Left forelimb (tissue), 1 donor: ENCODE data around the gene MAP3K14.

Source experiments
- DNase-seq: peaks from one replicate; pipeline ENCODE4 v3.0.0-alpha.2; 2018; ENCODE audit warnings: low spot score

The MAP3K14 gene

DNA sequence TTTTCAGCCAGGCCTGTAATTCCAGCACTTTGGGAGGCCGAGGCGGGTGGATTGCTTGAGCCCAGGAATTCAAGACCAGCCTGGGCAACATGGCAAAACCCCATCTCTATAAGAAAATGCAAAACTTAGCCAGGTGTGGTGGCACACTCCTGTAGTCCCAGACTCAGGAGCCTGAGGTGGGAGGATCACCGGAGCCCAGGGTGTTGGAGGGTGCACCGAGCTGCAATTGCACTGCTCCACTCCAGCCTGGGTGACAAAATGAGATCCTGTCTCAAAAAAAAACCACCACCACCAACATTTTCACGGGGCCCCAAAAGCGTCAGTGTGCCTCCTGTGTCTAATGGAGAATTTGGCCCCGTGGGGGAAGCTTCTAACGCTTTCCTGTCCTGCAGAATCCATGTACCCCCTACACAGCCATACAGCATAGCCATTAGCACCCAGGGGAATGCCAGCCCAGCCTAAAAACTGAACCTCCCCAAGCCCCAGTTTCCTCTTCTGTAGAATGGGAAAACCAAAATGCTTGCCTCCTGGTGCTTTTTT is 22.2 kb upstream of the MAP3K14 start:
- DNase-seq = no peak

DNA sequence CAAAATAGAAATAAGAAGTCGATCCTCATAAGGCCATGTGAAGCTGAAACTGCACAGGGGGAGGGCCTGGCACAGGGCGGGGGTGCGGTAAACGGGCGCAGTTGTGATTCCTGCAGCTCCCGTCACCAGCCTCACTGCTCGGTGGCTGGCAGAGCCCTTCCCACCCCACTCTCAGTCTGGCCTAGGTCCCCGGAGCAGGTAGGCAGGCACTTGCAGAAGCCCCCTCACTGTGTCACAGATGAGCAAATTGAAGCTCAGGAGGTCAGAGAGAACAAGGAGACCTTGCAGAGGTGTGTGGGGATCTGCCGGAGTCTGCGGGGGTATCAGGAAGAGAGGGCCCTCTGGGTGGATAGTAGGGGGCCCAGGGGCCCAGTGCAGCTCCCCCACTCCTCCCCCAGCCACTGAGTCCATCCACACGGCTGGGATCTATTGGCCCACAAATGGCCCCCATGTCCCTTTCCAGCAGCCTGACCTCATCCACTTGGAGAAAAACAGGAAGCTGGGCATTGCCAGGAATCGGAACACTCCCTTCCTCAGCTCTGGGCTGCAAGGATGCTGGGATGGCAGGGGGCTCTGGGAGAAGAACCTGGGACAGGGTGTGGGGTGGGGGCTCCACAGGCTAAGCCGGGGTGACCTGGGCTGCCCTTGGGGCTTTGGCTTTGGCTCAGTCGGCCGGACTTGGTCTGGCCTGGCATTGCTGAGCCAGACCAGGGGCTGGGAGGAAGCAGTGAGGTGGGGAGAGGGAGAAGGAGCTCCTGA is 21.4 kb upstream of the MAP3K14 start:
- DNase-seq = no peak

DNA sequence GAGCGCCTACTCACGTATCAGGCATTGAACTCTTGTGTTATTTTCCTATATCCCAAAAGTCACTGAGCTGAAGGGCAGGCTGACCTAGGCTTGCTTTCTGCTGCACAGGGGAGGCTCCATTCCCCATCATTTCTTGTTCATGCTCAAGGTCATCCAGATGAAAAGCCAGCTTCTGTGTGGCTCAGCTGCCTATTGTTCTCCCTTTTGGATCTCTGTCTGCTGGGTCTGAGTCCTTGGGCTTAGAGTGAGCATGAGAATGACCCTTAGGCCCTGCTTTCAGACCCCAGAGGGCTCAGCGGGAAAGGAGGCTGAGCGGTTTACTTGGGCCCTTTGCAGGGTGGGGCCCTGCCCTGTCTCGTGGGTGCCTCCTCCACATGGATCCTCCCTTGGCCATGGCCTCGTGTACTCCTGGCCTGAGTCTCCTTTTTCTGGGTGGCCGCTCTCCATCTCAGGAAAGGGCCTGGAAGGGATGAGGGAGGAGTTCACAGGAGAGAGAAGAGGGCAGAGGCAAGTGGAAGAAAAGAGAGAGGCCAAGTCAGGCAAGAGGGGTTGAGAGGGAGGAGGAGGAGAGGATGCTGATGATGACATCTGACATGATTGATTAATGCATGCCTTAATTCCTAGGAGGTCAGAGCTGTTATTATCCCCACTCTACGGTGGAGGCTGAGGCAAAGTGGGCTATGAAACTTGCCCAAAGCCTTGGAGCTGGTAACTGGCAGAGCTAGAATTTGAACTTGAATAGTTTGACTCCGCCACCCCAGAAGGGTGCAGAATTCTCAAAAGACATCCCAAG is 19.8 kb upstream of the MAP3K14 start:
- no peak for DNase-seq

DNA sequence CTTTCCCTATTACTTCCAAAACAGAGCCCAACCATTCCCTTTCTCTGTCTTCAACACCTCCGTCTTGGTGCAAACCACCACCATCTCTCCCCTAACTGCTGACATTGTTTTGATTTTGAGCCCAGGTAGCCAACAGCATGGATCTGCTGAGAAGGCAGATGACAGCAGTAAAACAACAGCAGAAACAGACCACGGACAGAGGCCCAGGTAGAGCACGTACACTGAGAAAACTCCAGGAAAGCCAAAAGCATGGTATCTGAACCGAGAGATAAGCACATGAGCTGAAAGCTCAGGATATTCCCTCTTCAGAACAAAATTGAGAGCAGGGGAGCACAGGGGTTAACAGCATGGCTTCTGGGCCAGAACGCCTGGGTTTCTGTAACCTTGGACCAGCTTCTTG is 18.9 kb upstream of the MAP3K14 start:
- no peak for DNase-seq

DNA sequence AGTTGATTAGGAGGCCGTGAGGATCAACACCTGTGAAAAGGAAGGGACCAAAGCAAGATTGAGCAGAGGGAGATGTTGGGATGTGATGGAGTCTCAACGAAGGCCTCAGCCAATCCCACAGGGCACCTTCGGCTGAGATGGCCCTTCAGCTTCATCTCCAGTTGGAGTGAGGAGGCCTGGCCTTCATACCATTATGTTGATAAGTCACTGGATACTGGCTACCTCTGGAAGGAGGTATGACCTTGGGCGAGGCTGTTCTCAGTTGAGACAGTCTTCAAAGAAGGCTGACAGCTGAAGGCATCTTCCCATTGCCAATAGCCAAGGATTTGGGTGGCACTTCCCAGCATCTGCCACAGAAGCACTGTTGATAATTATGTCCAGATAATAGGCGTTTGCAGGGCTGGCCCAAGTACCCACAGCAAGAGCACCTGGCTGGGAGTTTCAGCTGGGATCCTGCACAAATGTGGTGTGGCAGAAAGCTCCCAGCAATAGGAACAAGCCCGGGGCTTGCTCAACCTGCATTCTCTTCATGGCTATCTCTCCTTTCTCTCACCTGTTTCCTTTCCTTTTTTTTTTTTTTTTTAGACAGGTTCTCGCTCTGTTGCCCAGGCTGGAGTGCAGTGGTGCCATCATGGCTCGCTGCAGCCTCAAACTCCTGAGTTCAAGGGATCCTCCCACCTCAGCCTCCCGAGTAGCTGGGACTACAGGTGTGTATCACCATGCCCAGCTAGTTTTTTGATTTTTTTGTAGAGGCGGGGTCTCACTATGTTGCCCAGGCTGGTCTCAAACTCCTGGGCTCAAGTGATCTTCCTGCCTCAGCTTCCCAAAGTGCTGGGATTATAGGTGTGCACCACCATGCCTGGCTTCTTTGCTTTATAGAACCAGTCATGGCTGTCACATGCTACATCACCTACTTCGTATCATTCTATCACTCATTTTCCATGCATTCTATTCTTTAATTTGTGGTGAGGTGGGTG is 18.2 kb upstream of the MAP3K14 start:
- DNase-seq = no peak

DNA sequence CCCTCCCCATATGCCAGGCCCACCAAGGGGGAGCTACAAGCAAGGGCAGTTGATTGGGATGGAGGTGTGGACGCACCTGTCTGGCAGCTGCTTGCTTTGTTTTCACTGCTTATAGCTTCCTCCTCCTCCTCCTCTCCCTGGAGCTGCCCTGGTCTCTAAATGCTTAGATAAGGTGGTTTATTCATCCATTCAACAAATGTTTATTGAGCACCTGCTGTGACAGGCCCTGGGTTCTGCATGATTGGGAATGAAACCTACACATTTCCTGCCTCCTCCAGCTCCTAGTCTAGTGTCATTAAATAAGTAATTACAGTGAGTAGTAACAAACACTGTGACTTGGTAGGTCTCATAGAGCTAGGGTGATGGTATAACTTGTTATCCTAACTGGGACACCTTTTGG is 17.4 kb upstream of the MAP3K14 start:
- no peak for DNase-seq

DNA sequence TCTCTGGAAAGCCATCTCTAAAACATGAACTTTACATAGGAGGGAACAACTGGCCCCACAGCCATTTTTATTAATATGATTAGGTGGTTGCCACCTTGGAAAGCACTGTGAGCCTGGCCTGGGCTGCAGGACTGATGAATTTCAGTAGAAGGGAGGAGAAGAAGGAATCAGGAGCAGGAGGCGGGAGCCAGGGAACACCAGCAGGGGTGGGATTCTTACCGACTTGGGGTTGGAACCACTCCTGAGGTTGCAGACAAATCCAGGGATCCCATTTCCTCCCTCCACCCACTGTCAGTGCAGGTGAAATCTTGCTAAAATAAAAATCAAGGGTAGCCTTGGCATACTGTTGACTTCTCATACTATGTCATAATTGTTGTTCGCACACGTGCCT is 16.9 kb upstream of the MAP3K14 start:
- DNase-seq = no peak

DNA sequence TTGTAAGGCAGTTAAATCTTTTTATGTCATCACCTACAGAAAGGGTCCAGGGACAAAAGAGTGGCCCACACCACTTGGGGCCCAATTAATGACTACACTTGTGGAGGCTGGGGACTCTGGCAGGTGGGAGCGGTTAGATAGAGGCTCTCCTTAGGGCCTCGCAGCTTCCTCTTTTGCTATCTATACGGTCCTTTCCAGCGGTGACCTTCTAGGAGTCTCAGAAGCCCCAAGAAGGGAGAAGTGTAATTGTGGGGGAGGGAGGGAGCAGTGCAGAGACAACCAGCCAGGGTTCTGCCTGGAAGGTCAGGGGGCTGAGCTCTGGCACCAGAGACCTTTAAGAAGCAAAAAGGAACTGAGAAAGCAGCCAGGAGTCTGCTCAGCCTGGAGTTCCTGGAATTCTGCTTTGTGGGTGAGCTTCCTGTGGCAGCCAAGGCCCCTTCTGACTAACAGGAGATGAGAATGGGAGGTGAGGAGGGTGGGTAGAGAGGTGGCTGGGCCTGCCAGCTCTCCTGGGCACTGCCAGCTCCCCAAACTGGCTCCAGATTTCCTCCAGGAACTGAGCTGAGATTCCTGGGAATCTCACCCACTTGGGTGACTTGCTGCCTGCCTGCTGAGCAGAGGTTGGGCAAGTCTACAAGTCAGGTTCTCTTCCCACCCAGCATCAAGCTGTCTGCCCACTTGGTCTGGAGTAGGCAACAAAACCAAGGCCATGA is 16.3 kb upstream of the MAP3K14 start:
- DNase-seq = no peak

DNA sequence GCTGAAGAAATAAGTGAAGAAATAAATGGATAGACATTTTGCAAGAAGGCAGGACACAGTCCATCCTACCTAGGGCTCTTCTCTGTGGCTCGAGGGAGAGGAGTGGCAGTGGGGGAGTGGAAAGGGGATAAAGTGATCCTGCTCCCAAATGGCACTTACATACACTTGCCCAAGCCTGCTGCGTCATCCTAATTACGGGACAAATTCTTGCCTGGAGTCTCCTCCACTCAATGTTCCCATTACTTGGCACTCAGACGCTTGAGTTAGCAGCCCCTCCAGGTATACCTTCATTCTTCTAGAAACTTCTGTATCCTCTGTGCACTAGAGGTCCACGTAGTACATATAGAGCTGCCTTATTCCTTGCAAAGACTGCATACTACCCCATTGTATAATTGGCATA is 15.7 kb upstream of the MAP3K14 start:
- no peak for DNase-seq

DNA sequence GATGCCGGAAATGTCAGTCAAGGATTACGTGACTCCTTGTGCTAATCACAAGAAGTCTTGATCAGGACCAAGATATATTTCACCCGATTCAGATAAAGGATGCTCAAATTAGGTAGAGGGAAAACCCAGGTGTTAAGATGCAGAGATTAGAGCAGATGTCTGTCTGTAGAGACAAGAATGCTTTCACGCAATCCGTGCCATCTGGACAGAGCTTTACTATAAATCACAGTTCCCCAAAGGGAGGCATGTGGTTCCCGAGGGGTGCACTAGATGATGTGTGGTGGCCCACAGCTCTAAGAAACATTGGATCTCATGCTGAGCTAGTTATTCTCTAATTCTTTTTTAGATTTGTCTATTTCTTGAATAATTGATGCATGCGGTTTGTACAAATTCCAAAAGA is 9.8 kb upstream of the MAP3K14 start:
- DNase-seq = no peak

DNA sequence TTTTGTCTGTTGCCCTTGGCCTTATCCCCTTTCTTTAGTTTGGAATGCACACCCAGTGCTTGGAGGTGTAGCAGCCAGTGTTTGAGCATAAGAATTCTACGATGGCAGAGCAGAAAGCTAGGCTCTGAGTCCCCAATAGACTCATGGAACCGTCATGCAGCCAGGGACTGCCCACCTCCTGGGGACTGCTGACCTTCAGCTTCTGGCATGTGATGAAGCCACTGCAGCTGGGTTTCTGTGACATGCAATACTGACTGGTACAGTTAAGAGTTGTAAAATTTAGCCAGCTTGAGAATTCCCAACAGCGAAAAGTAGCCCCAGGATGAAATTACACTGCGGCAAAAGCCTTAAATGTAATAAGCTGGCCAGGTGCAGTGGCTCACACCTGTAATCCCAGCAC is 9.0 kb upstream of the MAP3K14 start:
- no peak for DNase-seq

DNA sequence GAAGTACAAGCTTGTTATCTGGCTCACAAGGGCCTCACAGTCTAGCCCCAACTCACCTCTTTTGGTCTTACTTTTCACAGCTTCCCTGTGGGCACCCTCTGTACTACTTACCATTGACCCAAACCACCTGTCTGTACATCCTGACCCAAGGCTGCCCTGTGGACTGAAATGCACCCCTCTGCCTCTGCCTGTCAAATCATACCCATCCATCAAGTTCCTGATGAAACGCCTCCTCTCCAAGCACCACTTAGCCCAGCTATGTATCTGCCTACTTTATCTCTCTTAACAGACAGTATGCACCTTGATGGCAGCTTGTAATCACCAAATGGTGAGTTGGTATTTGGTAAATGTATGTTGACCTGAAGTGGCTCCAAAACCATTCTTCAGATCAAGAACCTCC is 7.5 kb upstream of the MAP3K14 start:
- no peak for DNase-seq

DNA sequence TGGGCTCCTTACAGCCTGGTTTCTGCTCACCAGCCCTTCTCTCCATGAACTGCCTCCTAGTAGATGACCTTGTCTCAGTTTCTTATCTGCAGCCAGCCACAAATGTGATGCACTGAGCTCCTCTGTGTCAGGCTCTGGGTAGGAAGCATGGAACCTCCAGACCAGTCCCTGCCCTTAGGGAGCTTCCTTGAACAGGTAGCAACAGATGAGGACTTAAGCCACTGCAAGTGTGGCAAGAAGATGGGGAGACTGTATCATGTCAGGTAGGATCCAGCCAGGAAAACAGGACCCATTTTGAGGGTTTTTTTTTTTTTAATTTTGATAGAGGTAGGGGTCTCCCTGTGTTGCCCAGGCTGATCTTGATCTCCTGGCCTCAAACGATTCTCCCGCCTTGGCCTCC is 5.3 kb upstream of the MAP3K14 start:
- DNase-seq = no peak

DNA sequence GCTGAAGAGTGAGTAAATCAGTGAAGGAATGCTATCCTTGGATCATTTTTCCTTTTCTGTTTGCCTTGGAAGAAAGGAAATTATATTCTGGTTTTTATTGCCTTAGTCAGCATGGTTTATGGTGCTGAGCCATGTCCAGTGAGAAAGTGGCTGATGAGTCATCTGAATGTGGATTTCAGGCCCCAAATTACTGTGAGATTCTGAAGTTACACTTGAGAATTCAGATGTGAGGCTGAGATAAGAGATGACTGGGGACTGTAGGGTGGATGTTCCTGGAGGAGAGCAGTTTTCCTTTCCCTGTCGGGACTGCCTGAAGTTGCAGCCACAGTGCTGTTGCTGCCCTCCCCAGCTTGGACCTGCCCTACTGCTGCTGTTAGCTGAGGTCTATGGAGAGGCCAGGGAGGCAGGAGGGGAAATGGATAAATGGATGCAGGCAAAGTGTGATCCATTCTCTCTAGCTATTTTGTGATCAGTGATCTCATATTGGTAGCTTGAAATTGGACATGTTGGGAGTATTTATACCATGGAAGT is 4.2 kb upstream of the MAP3K14 start:
- no peak for DNase-seq

DNA sequence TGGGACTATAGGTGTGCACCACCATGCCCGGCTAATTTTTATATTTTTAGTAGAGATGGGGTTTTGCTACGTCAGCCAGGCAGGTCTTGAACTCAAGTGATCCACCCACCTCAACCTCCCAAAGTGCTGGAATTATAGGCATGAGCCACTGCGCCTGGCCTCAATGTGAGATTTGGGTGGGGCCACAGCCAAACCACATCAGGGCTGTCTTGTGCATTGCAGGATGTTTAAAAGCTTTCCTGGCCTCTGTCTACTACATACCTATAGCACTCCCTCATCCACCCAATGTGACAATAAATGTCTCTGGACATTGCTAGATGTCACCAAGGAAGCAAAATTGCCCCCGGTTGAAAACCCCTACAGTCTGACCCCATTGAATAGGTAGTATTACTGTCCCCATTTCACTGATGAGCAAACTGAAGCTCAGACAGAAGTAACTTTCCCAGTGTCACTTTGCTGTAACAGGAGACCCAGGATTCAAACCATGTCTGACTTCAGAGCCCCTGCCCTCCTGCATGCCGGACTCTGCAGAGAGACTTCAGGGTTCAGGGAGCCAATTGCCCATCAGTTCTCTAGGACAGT is 3.6 kb upstream of the MAP3K14 start:
- no peak for DNase-seq

DNA sequence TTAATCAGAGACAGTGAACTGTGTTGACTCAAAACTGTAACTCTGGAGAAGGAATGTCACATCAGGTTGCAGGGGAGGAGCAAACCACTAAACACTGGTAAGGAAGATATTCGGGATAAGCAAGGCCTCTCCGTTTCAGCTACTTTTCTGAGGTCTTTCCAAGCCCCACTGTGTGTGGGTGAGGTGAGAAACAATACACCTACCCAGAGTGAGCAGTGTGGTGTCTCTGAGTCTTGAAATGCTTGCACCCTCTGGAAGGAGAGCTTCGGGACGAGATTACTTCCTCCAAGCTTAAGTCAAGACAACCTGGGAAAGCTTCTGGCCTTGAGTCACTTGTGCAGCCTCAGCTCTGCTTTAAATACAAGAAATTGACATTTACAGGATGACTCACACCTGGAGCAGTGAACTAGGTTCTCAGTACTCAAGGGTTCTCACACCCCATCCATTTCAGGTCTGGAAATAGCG is 2.5 kb upstream of the MAP3K14 start:
- DNase-seq = no peak

DNA sequence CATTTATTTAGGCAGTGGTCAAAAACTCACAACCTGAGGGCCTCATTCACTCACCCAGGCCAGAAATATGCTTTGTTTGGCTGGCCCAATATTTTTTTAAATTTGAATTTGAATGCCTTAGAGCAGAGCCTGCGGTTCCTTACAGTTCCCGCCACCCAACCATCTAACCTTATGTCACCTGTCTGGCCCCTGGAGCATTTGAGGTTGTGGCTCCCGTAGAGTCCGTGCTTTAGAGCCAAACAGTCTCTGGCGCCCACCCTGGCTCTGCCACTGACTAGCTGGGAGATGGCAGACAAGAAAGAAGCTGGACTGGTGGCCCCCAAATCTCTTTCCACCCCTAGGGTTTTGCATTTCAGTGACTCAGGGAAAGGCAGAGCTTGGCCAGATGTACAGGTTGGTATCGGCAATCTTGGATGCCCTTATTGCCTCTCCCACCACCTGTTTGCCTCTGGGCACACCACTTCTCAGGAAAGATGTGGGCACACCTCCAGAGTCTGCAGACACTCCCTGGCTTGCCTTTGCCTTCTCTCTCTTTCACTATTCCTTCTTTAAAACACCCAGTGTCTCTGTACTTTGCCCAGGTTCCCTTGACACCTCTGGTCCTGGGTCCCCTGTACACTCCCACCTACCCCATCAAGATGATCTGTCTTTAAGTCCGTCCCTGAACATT is 1.9 kb upstream of the MAP3K14 start:
- DNase-seq = no peak

DNA sequence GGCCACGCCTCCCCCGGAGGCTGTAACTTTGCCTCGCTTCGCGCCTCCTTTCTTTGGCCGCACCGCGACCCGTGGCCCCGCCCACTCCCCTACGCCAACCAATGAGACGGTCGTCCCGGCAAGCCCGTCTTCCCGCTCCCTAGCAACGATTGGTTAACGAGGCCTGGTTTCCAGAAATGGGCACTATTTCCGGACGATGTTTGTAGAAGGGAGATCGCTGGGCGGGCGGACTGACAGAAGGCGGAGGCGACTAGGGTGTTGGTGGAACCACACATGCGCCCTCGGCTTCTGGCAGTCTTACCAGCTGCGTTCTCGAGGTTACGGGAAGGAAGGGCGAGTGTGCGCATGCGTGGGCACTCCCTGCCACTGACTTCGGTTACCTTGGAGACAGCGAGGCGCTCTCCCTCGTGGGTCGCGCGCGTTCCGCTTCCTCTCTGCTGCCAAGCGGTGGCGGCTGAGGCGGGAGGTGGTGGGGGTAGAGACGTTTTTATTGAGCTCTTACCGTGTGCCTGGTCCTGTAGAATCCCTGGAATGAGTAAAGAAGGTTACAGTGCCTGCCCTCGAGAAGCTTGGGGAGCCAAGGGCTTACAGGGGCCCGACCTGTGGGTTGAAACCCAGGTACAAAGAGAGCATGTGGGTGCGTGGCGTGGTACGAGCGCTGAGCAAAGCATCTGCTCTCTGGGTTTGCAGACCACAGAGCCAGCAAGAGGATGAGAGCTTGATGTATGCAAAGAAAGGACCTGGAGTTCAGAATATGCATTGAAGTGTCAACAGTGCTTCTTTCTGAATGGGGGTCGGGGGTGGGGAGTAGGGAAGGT is 500 bp upstream of the MAP3K14 start:
- DNase-seq = peak; percentile 100
